Ascending aorta (tissue), 2 donors: ENCODE results near the gene RANBP3. TPM values are rescaled to one million over a fixed set of nuclear protein-coding genes. Genes with fewer than 3 reads are reported as not detected.

Experiments used
- DNase-seq, 2 donors: peaks; one replicate each; pipeline ENCODE4 v3.0.0-alpha.2; 2019; ENCODE audit warnings: low spot score in 2 of 2
- H3K27ac ChIP-seq, 2 donors: fragments of 200-600 bp; sonication (generic); one replicate each; pipeline ENCODE4 v1.5.1; 2016 to 2017; ENCODE audit warnings: mild to moderate bottlenecking in 1 of 2
- H3K27me3 ChIP-seq: fragments of 200-600 bp; sonication (generic); one replicate; pipeline ENCODE4 v1.5.1; 2017
- H3K36me3 ChIP-seq, 2 donors: fragments of 200-600 bp; sonication (generic); one replicate each; pipeline ENCODE4 v1.5.1; 2016
- H3K4me1 ChIP-seq, 2 donors: fragments of 200-600 bp; sonication (generic); one replicate each; pipeline ENCODE4 v1.5.1; 2016 to 2017; ENCODE audit warnings: mild to moderate bottlenecking in 1 of 2
- H3K4me3 ChIP-seq, 2 donors: fragments of 200-600 bp; sonication (generic); one replicate each; pipeline ENCODE4 v1.5.1; 2016 to 2017; ENCODE audit warnings: mild to moderate bottlenecking in 1 of 2
- H3K9me3 ChIP-seq, 2 donors: fragments of 200-600 bp; sonication (generic); one replicate each; pipeline ENCODE4 v1.5.1; 2016
- CTCF ChIP-seq, 3 experiments: fragments of 200-600 bp in 2 of 3; fragments of 450-650 bp in 1 of 3; sonication (generic) in 2 of 3; IDR thresholded peaks; one replicate each; pipeline ENCODE4 v1.5.1; 2016 to 2019; ENCODE audit warnings: antibody characterized with exemption in 3 of 3, mild to moderate bottlenecking in 1 of 3, moderate library complexity in 1 of 3
- intact Hi-C: fragments of 100-400 bp; cut with DNase I; formaldehyde crosslinking; loops from one replicate; pipeline ENCODE4 v1.15.1; 2023
- total RNA-seq: library from RNA; depleted of rRNA; stranded (reverse); fragments of >200 nt; gene quantifications from one replicate; pipeline ENCODE4 v1.1.0, GENCODE V29; 2016

Gene RANBP3
- total RNA-seq, 1 donor from 2014 or later, result 48.0 TPM

DNA sequence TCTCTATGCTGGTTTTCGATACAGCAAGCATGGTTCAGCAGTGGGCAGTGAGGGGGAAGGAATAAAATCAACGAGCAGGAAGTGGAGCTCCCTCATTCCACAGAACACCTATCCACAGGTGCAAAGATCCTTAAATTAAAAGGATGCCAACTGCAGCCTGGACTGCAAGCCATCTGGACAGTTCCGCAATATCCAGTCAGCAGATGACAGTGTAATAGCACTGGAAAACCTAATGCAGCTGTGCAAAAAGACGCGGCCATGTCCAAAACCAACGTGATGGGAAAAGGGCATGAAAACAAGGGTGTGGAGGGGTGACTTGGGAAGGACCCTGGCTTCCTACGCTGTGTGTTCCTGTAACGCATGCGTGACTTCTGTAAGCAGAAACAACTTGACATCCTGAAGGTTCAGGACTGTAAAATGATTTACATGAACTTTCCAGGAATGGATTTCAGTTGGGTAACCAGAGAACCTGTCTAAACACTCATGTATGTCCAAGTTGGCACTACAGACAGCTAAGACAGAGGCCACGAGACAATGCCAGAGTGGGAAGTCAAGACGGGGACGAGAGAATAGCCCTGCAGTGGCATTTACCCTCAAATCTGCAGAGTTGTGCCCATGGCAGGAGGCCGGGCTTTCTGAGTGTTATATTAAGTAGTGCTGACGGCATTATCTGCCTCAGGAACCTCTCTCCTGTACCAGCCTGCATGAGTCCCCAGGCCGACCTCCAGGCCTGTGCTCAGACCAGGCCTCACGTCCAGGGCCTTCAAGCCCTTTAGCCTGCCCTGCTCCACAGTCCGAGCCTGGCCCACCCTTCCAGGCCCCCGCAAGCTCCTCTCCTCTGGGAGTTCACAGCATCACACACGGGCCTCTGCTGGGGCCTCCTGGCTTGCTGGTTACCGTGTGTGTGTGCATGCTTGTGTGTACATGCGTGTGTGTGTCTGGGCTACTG, 37.4 kb downstream of the RANBP3 start:
- DNase-seq, result no peak
- no peak for TF ChIP-seq CTCF (IDR thresholded peaks at IDR 0.05)
- no peaks in the 10 kb centered on the region for H3K4me1 ChIP-seq
- H3K4me3 ChIP-seq, result no peak overlapping the region
- no peaks in the 10 kb centered on the region for H3K27me3 ChIP-seq
- no peaks in the 10 kb centered on the region for H3K9me3 ChIP-seq
- peaks cover 23 to 39% of the 10 kb centered on the region in 2 donors for H3K36me3 ChIP-seq
- no peak overlapping the region for H3K27ac ChIP-seq
- intact Hi-C loops, result no loop called here

GRCh38 chr19:5937550-5937949, 40.4 kb downstream of the RANBP3 start:
- H3K4me3 ChIP-seq, result no peak overlapping the region
- intact Hi-C loops, result no loop called here
- H3K27me3 ChIP-seq, result no peaks in the 10 kb centered on the region
- no peak overlapping the region for H3K27ac ChIP-seq
- H3K4me1 ChIP-seq, result no peaks in the 10 kb centered on the region
- DNase-seq, result no peak
- TF ChIP-seq CTCF (IDR thresholded peaks at IDR 0.05), result no peak
- H3K36me3 ChIP-seq, result peaks cover 33 to 56% of the 10 kb centered on the region in 2 donors
- no peaks in the 10 kb centered on the region for H3K9me3 ChIP-seq

DNA sequence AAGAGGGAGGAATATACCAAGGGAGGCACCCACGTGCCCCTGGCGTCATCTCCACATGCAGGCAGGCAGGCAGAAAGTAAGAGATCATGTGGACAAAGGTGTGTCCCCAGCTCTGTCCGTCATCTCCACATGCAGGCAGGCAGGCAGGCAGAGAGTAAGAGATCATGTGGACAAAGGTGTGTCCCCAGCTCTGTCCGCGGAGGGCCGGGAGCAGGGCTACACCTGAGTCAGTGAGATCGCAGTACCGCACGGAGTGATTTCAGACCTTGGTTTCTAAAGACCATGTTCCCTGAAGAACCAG, 41.7 kb downstream of the RANBP3 start:
- Histone ChIP-seq H3K9me3 (no peaks in the 10 kb centered on the region), H3K4me3 (no peak overlapping the region), H3K27ac (no peak overlapping the region), H3K4me1 (no peaks in the 10 kb centered on the region), H3K27me3 (no peaks in the 10 kb centered on the region), H3K36me3 (peaks cover 41 to 64% of the 10 kb centered on the region in 2 donors)
- no peak for TF ChIP-seq CTCF (IDR thresholded peaks at IDR 0.05)
- DNase-seq, result no peak
- intact Hi-C loops, result no loop called here

DNA sequence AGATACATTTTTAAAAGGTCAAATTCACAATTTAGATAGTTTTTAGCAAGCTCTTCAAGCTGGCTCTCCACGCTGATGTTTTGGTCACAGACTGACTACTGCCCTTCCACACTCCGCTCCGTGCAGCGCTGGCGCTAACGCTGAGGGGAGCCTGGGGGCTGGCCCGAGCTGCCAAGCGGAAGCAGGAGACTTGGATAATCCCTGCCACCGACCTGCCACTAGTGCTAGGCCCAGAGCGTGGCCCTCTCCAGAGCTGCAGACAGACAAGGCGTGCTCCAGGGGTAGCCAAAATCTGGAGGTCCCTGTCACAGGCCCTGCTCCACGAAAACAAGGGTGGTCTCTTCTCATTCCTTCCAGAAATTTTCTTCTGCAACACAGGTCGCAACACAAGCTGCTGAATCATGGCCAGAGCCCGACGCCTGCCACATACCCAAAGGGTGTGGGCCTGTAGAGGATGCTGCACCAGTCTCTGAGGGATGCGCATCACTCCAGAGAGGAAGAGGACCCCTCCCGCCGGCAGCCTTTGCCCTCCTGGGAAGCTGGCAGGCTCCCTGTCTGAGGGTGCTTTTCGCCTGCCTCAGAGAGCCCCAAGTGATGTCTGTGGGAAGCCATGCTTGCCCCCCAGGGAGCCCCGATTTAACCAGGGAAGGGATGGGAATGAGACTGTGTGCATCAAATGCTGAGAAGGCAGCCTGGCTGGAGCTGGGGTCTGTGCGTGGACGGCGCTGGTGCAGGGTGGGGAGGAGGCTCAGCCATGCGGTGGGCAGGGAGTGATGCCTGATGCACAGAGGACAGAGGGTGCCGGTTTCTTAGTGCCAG, 42.3 kb downstream of the RANBP3 start:
- intact Hi-C loops, result no loop called here
- H3K4me1 ChIP-seq, result no peaks in the 10 kb centered on the region

More for the DNA sequence above, 42.3 kb downstream of the RANBP3 start:
- no peak overlapping the region for H3K4me3 ChIP-seq
- H3K9me3 ChIP-seq, result no peaks in the 10 kb centered on the region
- no peak overlapping the region for H3K27ac ChIP-seq
- no peaks in the 10 kb centered on the region for H3K27me3 ChIP-seq
- no peak for DNase-seq
- peaks cover 41 to 64% of the 10 kb centered on the region in 2 donors for H3K36me3 ChIP-seq
- TF ChIP-seq CTCF (IDR thresholded peaks at IDR 0.05), result no peak
